Measurements from ENCODE around the gene C1orf87.

The C1orf87 gene

GRCh38 chr1:59952065-59952464 is 121.5 kb downstream of the C1orf87 start:
- no peak for DNase-seq (ENCODE audit: low read depth in 4 of 4, low spot score in 1 of 4)

- no peak for DNase-seq (ENCODE audit: low read depth in 4 of 4, low spot score in 1 of 4)
Observed at GRCh38 chr1:59949648-59950047, 123.9 kb downstream of the C1orf87 start.

- no peak for DNase-seq (ENCODE audit: low read depth in 4 of 4, low spot score in 1 of 4)
Observed at GRCh38 chr1:59948990-59949389, 124.6 kb downstream of the C1orf87 start.

- DNase-seq (ENCODE audit: low read depth in 4 of 4, low spot score in 1 of 4), result peak in 3 of 4 experiments; percentile 9 to 27 (median 16)
Observed at GRCh38 chr1:59947047-59947938, 126.3 kb downstream of the C1orf87 start.

- no peak for DNase-seq (ENCODE audit: low read depth in 4 of 4, low spot score in 1 of 4)
Observed at GRCh38 chr1:59945790-59946189, 127.8 kb downstream of the C1orf87 start.

All from stimulated activated CD4-positive, alpha-beta T cell treated with anti-CD3 and anti-CD28 coated beads, Interleukin-1b, Interleukin-23, amount 100 ng/mL, for 24 hours (primary cell).